Measurements from ENCODE around the gene PLA2G6.

The PLA2G6 gene

DNA sequence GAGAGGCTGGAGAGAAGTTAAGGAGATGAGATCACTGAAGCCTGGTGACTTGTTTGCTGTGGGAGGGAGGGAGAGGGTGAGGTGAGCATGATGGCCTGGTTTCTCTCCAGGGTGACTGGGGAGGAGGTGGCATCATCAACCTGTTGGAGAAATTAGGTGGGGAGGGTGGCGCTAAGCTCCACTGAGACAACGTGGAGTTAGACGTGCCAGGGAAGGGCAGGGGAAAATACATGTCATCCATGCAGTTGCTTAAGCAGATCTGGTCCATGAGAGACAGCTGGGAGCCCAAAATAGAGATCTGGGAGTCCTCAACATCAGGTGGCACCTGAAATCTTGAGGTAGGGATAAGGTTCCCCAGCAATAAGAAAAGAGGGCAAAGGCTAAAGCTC, 10.8 kb upstream of the PLA2G6 start:
- WGBS, 2 donors (ENCODE audit: extremely low coverage in 2 of 2, insufficient read length in 2 of 2, insufficient replicate concordance in 1 of 2) = no CpG with 5 or more reads among the region's 3 CpGs
- H3K9me3 ChIP-seq (replicated peaks in 1 of 2; ENCODE audit: control insufficient read depth in 2 of 2, insufficient read depth in 1 of 2, low read depth in 1 of 2, low read length in 2 of 2) = no peaks in the 10 kb centered on the region
- no peak overlapping the region for H4K8ac ChIP-seq (ENCODE audit: low read depth, low read length)
- peaks cover 2 to 3% of the 10 kb centered on the region in 2 donors for H3K4me1 ChIP-seq (ENCODE audit: control insufficient read depth in 2 of 2, insufficient read depth in 1 of 2, low read depth in 1 of 2, low read length in 2 of 2)
- no peak overlapping the region for H2BK120ac ChIP-seq (ENCODE audit: low read depth, low read length)
- no peak overlapping the region for H3K9ac ChIP-seq (ENCODE audit: low read depth, low read length, poor library complexity)
- H4K91ac ChIP-seq (ENCODE audit: low read depth, low read length, poor library complexity) = no peak overlapping the region
- H3K27ac ChIP-seq (replicated peaks; ENCODE audit: low read length) = no peak overlapping the region
- no peaks in the 10 kb centered on the region for H3K36me3 ChIP-seq (replicated peaks in 1 of 2; ENCODE audit: control insufficient read depth in 2 of 2, insufficient read depth in 2 of 2, low read length in 2 of 2)
- H3K4ac ChIP-seq (ENCODE audit: low read length) = no peak overlapping the region
- no peak overlapping the region for H3K14ac ChIP-seq (ENCODE audit: low read length)
- no peak overlapping the region for H2BK15ac ChIP-seq (ENCODE audit: low read length)
- H2AK5ac ChIP-seq (ENCODE audit: low read depth, low read length) = no peak overlapping the region
- H3K18ac ChIP-seq (ENCODE audit: low read length) = no peak overlapping the region
- H2BK5ac ChIP-seq (ENCODE audit: low read length) = no peak overlapping the region
- H2AFZ ChIP-seq (ENCODE audit: low read length) = no peak overlapping the region
- no peaks in the 10 kb centered on the region for H3K27me3 ChIP-seq (ENCODE audit: control insufficient read depth in 3 of 3, insufficient read depth in 3 of 3, low read depth in 1 of 3, low read length in 3 of 3)
- DNase-seq (ENCODE audit: low spot score) = no peak
- H3K4me3 ChIP-seq (ENCODE audit: low read length in 2 of 2) = no peak overlapping the region
- H2BK12ac ChIP-seq (ENCODE audit: low read length) = no peak overlapping the region
- H3K4me2 ChIP-seq (ENCODE audit: insufficient read depth, low read length, poor library complexity, severe bottlenecking) = no peak overlapping the region
- H3K23ac ChIP-seq (ENCODE audit: low read depth, low read length, poor library complexity) = no peak overlapping the region
- H3K79me1 ChIP-seq (ENCODE audit: low read depth, low read length) = no peaks in the 10 kb centered on the region

DNA sequence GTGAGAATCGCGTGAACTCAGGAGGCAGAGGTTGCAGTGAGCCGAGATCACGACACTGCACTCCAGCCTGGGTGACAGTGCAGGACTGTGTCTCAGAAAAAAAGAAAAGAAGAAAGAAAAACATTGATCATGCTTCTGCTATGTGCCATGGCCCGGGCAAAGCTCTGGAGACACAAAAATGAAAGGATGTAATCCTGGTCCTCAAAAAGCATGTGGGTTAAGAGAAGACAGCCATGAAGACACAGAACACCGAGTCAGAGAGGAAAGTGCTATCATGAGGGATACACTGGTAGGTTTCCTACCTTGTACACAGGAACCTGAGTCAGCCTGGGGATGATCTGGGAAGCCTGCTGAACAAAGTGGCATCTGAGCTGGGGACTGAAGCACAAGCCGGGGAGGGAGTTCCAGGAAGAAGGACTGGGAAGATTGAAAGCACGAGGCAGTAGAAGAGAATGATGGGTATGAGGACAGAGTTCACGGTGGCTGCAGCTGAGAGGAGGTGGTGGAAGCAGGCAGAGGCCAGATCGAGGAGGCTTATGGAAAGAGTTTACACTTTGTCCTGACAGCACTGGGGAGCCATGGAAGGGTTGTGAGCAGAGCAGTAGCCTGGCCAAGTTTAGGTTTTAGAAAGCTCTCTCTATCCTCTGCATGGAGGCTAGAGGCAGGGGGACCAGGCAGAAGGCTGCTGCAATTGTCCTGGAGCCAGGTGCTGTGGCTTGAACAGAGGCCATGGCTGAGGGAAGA, 10.3 kb upstream of the PLA2G6 start:
- Histone ChIP-seq H4K91ac (ENCODE audit: low read depth, low read length, poor library complexity) (no peak overlapping the region), H2BK12ac (ENCODE audit: low read length) (no peak overlapping the region), H2AFZ (ENCODE audit: low read length) (peak overlapping the region; percentile 21), H3K18ac (ENCODE audit: low read length) (no peak overlapping the region), H3K14ac (ENCODE audit: low read length) (no peak overlapping the region), H2BK15ac (ENCODE audit: low read length) (no peak overlapping the region), H2BK120ac (ENCODE audit: low read depth, low read length) (no peak overlapping the region), H2BK5ac (ENCODE audit: low read length) (no peak overlapping the region), H3K9me3 (replicated peaks in 1 of 2; ENCODE audit: control insufficient read depth in 2 of 2, insufficient read depth in 1 of 2, low read depth in 1 of 2, low read length in 2 of 2) (no peaks in the 10 kb centered on the region), H3K4ac (ENCODE audit: low read length) (no peak overlapping the region), H3K27me3 (ENCODE audit: control insufficient read depth in 3 of 3, insufficient read depth in 3 of 3, low read depth in 1 of 3, low read length in 3 of 3) (no peaks in the 10 kb centered on the region), H3K4me3 (ENCODE audit: low read length in 2 of 2) (no peak overlapping the region), H3K23ac (ENCODE audit: low read depth, low read length, poor library complexity) (no peak overlapping the region), H3K27ac (replicated peaks; ENCODE audit: low read length) (no peak overlapping the region), H3K36me3 (replicated peaks in 1 of 2; ENCODE audit: control insufficient read depth in 2 of 2, insufficient read depth in 2 of 2, low read length in 2 of 2) (no peaks in the 10 kb centered on the region), H3K4me1 (ENCODE audit: control insufficient read depth in 2 of 2, insufficient read depth in 1 of 2, low read depth in 1 of 2, low read length in 2 of 2) (peaks cover 2 to 3% of the 10 kb centered on the region in 2 donors), H4K8ac (ENCODE audit: low read depth, low read length) (no peak overlapping the region), H3K4me2 (ENCODE audit: insufficient read depth, low read length, poor library complexity, severe bottlenecking) (no peak overlapping the region), H3K9ac (ENCODE audit: low read depth, low read length, poor library complexity) (no peak overlapping the region), H3K79me1 (ENCODE audit: low read depth, low read length) (no peaks in the 10 kb centered on the region), H2AK5ac (ENCODE audit: low read depth, low read length) (peak overlapping the region; percentile 31)
- no peak for DNase-seq (ENCODE audit: low spot score)
- no CpG with 5 or more reads among the region's 10 CpGs for WGBS, 2 donors (ENCODE audit: extremely low coverage in 2 of 2, insufficient read length in 2 of 2, insufficient replicate concordance in 1 of 2)

- no peak overlapping the region for H3K4me3 ChIP-seq (ENCODE audit: low read length in 2 of 2)
- WGBS, 2 donors (ENCODE audit: extremely low coverage in 2 of 2, insufficient read length in 2 of 2, insufficient replicate concordance in 1 of 2) = no CpG with 5 or more reads among the region's 14 CpGs
- H2BK5ac ChIP-seq (ENCODE audit: low read length) = peak overlapping the region; percentile 39
- H3K14ac ChIP-seq (ENCODE audit: low read length) = no peak overlapping the region
- H3K4ac ChIP-seq (ENCODE audit: low read length) = no peak overlapping the region
- H2AFZ ChIP-seq (ENCODE audit: low read length) = no peak overlapping the region
- H3K4me2 ChIP-seq (ENCODE audit: insufficient read depth, low read length, poor library complexity, severe bottlenecking) = no peak overlapping the region
- no peak overlapping the region for H3K18ac ChIP-seq (ENCODE audit: low read length)
- no peak overlapping the region for H3K23ac ChIP-seq (ENCODE audit: low read depth, low read length, poor library complexity)
- no peak overlapping the region for H2BK15ac ChIP-seq (ENCODE audit: low read length)
- H2BK12ac ChIP-seq (ENCODE audit: low read length) = no peak overlapping the region
- no peaks in the 10 kb centered on the region for H3K27me3 ChIP-seq (ENCODE audit: control insufficient read depth in 3 of 3, insufficient read depth in 3 of 3, low read depth in 1 of 3, low read length in 3 of 3)
- peak overlapping the region; percentile 16 for H3K9ac ChIP-seq (ENCODE audit: low read depth, low read length, poor library complexity)
- H3K36me3 ChIP-seq (replicated peaks in 1 of 2; ENCODE audit: control insufficient read depth in 2 of 2, insufficient read depth in 2 of 2, low read length in 2 of 2) = no peaks in the 10 kb centered on the region
- H4K91ac ChIP-seq (ENCODE audit: low read depth, low read length, poor library complexity) = no peak overlapping the region
- H3K9me3 ChIP-seq (replicated peaks in 1 of 2; ENCODE audit: control insufficient read depth in 2 of 2, insufficient read depth in 1 of 2, low read depth in 1 of 2, low read length in 2 of 2) = no peaks in the 10 kb centered on the region
- peaks cover 2 to 3% of the 10 kb centered on the region in 2 donors for H3K4me1 ChIP-seq (ENCODE audit: control insufficient read depth in 2 of 2, insufficient read depth in 1 of 2, low read depth in 1 of 2, low read length in 2 of 2)
- no peak overlapping the region for H4K8ac ChIP-seq (ENCODE audit: low read depth, low read length)
- H3K79me1 ChIP-seq (ENCODE audit: low read depth, low read length) = no peaks in the 10 kb centered on the region
- DNase-seq (ENCODE audit: low spot score) = no peak
- no peak overlapping the region for H2BK120ac ChIP-seq (ENCODE audit: low read depth, low read length)
- no peak overlapping the region for H3K27ac ChIP-seq (replicated peaks; ENCODE audit: low read length)
- H2AK5ac ChIP-seq (ENCODE audit: low read depth, low read length) = no peak overlapping the region
Observed at GRCh38 chr22:38191055-38191454, 9.4 kb upstream of the PLA2G6 start.

DNA sequence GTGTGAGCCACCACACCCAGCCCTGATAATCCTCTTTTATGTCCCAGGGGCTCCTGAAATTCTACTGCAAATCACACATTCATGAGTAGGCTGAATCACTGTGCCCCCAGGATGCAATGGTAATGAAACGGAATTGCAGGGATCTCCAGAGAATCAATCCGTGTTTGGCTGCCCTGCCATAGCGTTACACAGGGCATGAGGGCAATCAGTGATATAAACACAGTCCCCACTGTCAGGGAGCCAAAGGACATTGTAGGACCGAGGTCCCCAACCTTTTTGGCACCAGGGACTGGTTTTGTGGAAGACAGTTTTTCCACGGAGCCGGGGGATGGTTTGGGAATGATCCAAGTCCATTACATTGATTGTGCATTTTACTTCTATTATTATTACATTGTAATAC, 9.0 kb upstream of the PLA2G6 start:
- Histone ChIP-seq H3K23ac (ENCODE audit: low read depth, low read length, poor library complexity) (no peak overlapping the region), H2BK5ac (ENCODE audit: low read length) (no peak overlapping the region), H2BK12ac (ENCODE audit: low read length) (no peak overlapping the region), H4K8ac (ENCODE audit: low read depth, low read length) (no peak overlapping the region), H3K4me1 (ENCODE audit: control insufficient read depth in 2 of 2, insufficient read depth in 1 of 2, low read depth in 1 of 2, low read length in 2 of 2) (peaks cover 2 to 3% of the 10 kb centered on the region in 2 donors), H3K4me2 (ENCODE audit: insufficient read depth, low read length, poor library complexity, severe bottlenecking) (no peak overlapping the region), H3K79me1 (ENCODE audit: low read depth, low read length) (no peaks in the 10 kb centered on the region), H3K9ac (ENCODE audit: low read depth, low read length, poor library complexity) (no peak overlapping the region), H2AK5ac (ENCODE audit: low read depth, low read length) (no peak overlapping the region), H3K36me3 (replicated peaks in 1 of 2; ENCODE audit: control insufficient read depth in 2 of 2, insufficient read depth in 2 of 2, low read length in 2 of 2) (no peaks in the 10 kb centered on the region), H3K9me3 (replicated peaks in 1 of 2; ENCODE audit: control insufficient read depth in 2 of 2, insufficient read depth in 1 of 2, low read depth in 1 of 2, low read length in 2 of 2) (no peaks in the 10 kb centered on the region), H3K18ac (ENCODE audit: low read length) (no peak overlapping the region), H3K4me3 (ENCODE audit: low read length in 2 of 2) (no peak overlapping the region), H4K91ac (ENCODE audit: low read depth, low read length, poor library complexity) (no peak overlapping the region), H3K4ac (ENCODE audit: low read length) (no peak overlapping the region), H3K27me3 (ENCODE audit: control insufficient read depth in 3 of 3, insufficient read depth in 3 of 3, low read depth in 1 of 3, low read length in 3 of 3) (no peaks in the 10 kb centered on the region), H2BK15ac (ENCODE audit: low read length) (no peak overlapping the region), H3K14ac (ENCODE audit: low read length) (no peak overlapping the region), H2BK120ac (ENCODE audit: low read depth, low read length) (no peak overlapping the region), H3K27ac (replicated peaks; ENCODE audit: low read length) (no peak overlapping the region), H2AFZ (ENCODE audit: low read length) (no peak overlapping the region)
- DNase-seq (ENCODE audit: low spot score) = no peak
- WGBS, 2 donors (ENCODE audit: extremely low coverage in 2 of 2, insufficient read length in 2 of 2, insufficient replicate concordance in 1 of 2) = no CpG with 5 or more reads among the region's 6 CpGs

Data from neuronal stem cell (in vitro differentiated cells).